ENCODE results near the gene OR10G6. TPM values are rescaled to one million over a fixed set of nuclear protein-coding genes. Genes with fewer than 3 reads are reported as not detected.

Gene OR10G6
- total RNA-seq, 1 experiment from 2014 or later: not detected

DNA sequence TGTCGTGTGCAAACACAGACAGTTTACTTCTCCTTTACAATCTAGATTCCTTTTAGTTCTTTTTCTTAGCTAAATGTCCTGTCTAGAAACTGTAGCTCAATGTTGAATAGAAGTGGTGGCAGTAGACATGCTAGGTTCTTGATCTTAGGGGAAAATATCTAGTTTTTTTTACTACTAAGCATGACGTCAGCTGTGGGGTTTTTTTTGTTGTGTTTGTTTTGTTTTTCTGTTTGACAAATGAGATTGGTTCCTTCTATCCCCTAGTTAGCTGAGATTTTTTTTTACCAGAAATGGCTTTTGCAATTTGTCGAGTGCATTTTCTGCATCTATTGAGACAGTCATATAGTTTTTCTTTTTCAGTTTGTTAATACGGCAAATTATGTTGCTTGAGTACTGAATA is 48.5 kb upstream of the OR10G6 start:
- H2AK5ac ChIP-seq (ENCODE audit: insufficient read length, low read length): no peak overlapping the region
- no peak overlapping the region for H4K5ac ChIP-seq (ENCODE audit: insufficient read length, low read depth, low read length)
- H3K4me3 Mint-ChIP-seq: no peak overlapping the region
- H3K36me3 Mint-ChIP-seq (ENCODE audit: insufficient read depth in 1 of 3, low read depth in 3 of 3): no peaks in the 10 kb centered on the region
- no peak overlapping the region for H2AFZ ChIP-seq (ENCODE audit: low read length)
- WGBS (ENCODE audit: extremely low coverage, insufficient read length, low lambda C conversion rate): no CpG with 5 or more reads among the region's 4 CpGs
- H4K91ac ChIP-seq (ENCODE audit: insufficient read length, low read depth, low read length): no peak overlapping the region
- H3K79me1 ChIP-seq (ENCODE audit: insufficient read depth, low read depth, low read length, poor library complexity, severe bottlenecking): no peaks in the 10 kb centered on the region
- no peak overlapping the region for H3K9ac ChIP-seq (ENCODE audit: extremely low read depth, insufficient read length, low read length)
- H2BK120ac ChIP-seq (ENCODE audit: low read depth, low read length, poor library complexity, severe bottlenecking): no peak overlapping the region
- H3K4ac ChIP-seq (ENCODE audit: low read depth, low read length): no peak overlapping the region
- TF ChIP-seq, protein P1, sequence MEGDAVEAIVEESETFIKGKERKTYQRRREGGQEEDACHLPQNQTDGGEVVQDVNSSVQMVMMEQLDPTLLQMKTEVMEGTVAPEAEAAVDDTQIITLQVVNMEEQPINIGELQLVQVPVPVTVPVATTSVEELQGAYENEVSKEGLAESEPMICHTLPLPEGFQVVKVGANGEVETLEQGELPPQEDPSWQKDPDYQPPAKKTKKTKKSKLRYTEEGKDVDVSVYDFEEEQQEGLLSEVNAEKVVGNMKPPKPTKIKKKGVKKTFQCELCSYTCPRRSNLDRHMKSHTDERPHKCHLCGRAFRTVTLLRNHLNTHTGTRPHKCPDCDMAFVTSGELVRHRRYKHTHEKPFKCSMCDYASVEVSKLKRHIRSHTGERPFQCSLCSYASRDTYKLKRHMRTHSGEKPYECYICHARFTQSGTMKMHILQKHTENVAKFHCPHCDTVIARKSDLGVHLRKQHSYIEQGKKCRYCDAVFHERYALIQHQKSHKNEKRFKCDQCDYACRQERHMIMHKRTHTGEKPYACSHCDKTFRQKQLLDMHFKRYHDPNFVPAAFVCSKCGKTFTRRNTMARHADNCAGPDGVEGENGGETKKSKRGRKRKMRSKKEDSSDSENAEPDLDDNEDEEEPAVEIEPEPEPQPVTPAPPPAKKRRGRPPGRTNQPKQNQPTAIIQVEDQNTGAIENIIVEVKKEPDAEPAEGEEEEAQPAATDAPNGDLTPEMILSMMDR (conservative IDR thresholded peaks at IDR 0.05): no peak
- H2BK5ac ChIP-seq (ENCODE audit: insufficient read length, low read length): no peak overlapping the region
- H3K18ac ChIP-seq (ENCODE audit: insufficient read length, low read depth, low read length): no peak overlapping the region
- H2BK12ac ChIP-seq (ENCODE audit: insufficient read length, low read depth, low read length): no peak overlapping the region
- H3K4me1 Mint-ChIP-seq: peaks cover 0 to 8% of the 10 kb centered on the region in 2 experiments; a peak in 2 of 4 replicates
- no peaks in the 10 kb centered on the region for H4K20me1 ChIP-seq (ENCODE audit: control insufficient read depth, insufficient read depth, insufficient read length)
- H3K9me3 Mint-ChIP-seq: no peaks in the 10 kb centered on the region; a peak in 1 of 5 replicates
- no peak overlapping the region for H2BK15ac ChIP-seq (ENCODE audit: low read depth, low read length)
- H3K9me3 ChIP-seq (ENCODE audit: control insufficient read depth, low read depth, low read length): no peaks in the 10 kb centered on the region
- no peak overlapping the region for H4K8ac ChIP-seq (replicated peaks; ENCODE audit: insufficient read length, low read depth, low read length)
- DNase-seq: no peak
- no peak overlapping the region for H3K23ac ChIP-seq (ENCODE audit: insufficient read length, low read depth, low read length)
- H3K79me2 ChIP-seq (ENCODE audit: insufficient read depth, low read length): no peaks in the 10 kb centered on the region
- no peak overlapping the region for H3K27ac ChIP-seq (ENCODE audit: insufficient read length, low read depth, low read length)
- no peak overlapping the region for H2BK20ac ChIP-seq (ENCODE audit: low read depth, low read length, poor library complexity, severe bottlenecking)
- no peaks in the 10 kb centered on the region for H3K23me2 ChIP-seq (ENCODE audit: insufficient read length, low read depth, low read length, poor library complexity, severe bottlenecking)
- no peak overlapping the region for H3K14ac ChIP-seq (ENCODE audit: insufficient read depth, low read length)
- H3K27me3 Mint-ChIP-seq (ENCODE audit: low read depth): no peaks in the 10 kb centered on the region
- H3K4me1 ChIP-seq (ENCODE audit: insufficient read depth, low read length): no peaks in the 10 kb centered on the region
- no peak overlapping the region for H3K27ac Mint-ChIP-seq
- H3K56ac ChIP-seq (ENCODE audit: insufficient read length, low read depth, low read length): no peak overlapping the region
- no peak overlapping the region for H3K4me2 ChIP-seq (ENCODE audit: insufficient read depth, insufficient read length, low read length)
- no peaks in the 10 kb centered on the region for H3K27me3 ChIP-seq (ENCODE audit: insufficient read depth, low read length)
- no peak overlapping the region for H3T11ph ChIP-seq (ENCODE audit: low read length)
